ENCODE measurements around the gene FARSA. TPM values are rescaled to one million over a fixed set of nuclear protein-coding genes. Genes with fewer than 3 reads are reported as not detected.

Gene FARSA
- total RNA-seq, 6 experiments from 2014 or later, result 87.8 to 101 (median 90.4) TPM

GRCh38 chr19:12882589-12882988 is 50.9 kb downstream of the FARSA start:
- peaks cover 11% of the 10 kb centered on the region for H3K9me3 Mint-ChIP-seq
- H3K27ac Mint-ChIP-seq, result no peak overlapping the region
- no peaks in the 10 kb centered on the region for H3K36me3 Mint-ChIP-seq (ENCODE audit: low read depth)

GRCh38 chr19:12881172-12881808 is 52.2 kb downstream of the FARSA start, which contains the start of gene DNASE2:
DNASE2 (minus strand) TSS chr19:12881449; CDS start chr19:12881375, 74 bp downstream.
- no peaks in the 10 kb centered on the region; the same call in 1 of the 2 replicates for H3K27me3 Mint-ChIP-seq (ENCODE audit: insufficient read depth)
- H3K9me3 Mint-ChIP-seq, result peaks cover 11% of the 10 kb centered on the region
- TF ChIP-seq CTCF (IDR thresholded peaks at IDR 0.05), result no peak
- peak; percentile 86 for DNase-seq
- peak within 1 kb of the TSS; percentile 93 for H3K4me3 Mint-ChIP-seq
- H3K27ac Mint-ChIP-seq, result peak within 1 kb of the TSS; percentile 78
- H3K36me3 Mint-ChIP-seq (ENCODE audit: low read depth), result no peaks in the 10 kb centered on the region
- H3K4me1 Mint-ChIP-seq (ENCODE audit: low read depth), result 0 out of 2 replicates have a peak, but pooled peaks cover 6% of the 10 kb centered on the region

More at GRCh38 chr19:12882589-12882988, 50.9 kb downstream of the FARSA start:
- TF ChIP-seq CTCF (IDR thresholded peaks at IDR 0.05), result no peak
- no peak for DNase-seq
- Mint-ChIP-seq H3K27me3 (ENCODE audit: insufficient read depth) (peaks cover 3% of the 10 kb centered on the region; the same call in 1 of the 2 replicates), H3K4me1 (ENCODE audit: low read depth) (0 out of 2 replicates have a peak, but pooled peaks cover 6% of the 10 kb centered on the region), H3K4me3 (peak overlapping the region; percentile 93; the same call in 1 of the 2 replicates)

GRCh38 chr19:12880551-12881171 is 52.9 kb downstream of the FARSA start:
- Mint-ChIP-seq H3K4me3 (peak overlapping the region; percentile 93), H3K27ac (peak overlapping the region; percentile 78), H3K4me1 (ENCODE audit: low read depth) (0 out of 2 replicates have a peak, but pooled peaks cover 6% of the 10 kb centered on the region), H3K36me3 (ENCODE audit: low read depth) (no peaks in the 10 kb centered on the region), H3K27me3 (ENCODE audit: insufficient read depth) (no peaks in the 10 kb centered on the region; the same call in 1 of the 2 replicates), H3K9me3 (peaks cover 11% of the 10 kb centered on the region)
- no peak for DNase-seq
- TF ChIP-seq CTCF (IDR thresholded peaks at IDR 0.05), result no peak

GRCh38 chr19:12875086-12875485 is 58.4 kb downstream of the FARSA start:
- peaks cover 15% of the 10 kb centered on the region for H3K9me3 Mint-ChIP-seq
- DNase-seq, result no peak
- TF ChIP-seq CTCF (IDR thresholded peaks at IDR 0.05), result no peak
- H3K27ac Mint-ChIP-seq, result no peak overlapping the region
- no peaks in the 10 kb centered on the region for H3K4me1 Mint-ChIP-seq (ENCODE audit: low read depth)
- peaks cover 12% of the 10 kb centered on the region for H3K36me3 Mint-ChIP-seq (ENCODE audit: low read depth)
- H3K27me3 Mint-ChIP-seq (ENCODE audit: insufficient read depth), result peaks cover 4% of the 10 kb centered on the region
- no peak overlapping the region for H3K4me3 Mint-ChIP-seq

GRCh38 chr19:12873891-12874745 is 59.4 kb downstream of the FARSA start:
- Mint-ChIP-seq H3K36me3 (ENCODE audit: low read depth) (peaks cover 12% of the 10 kb centered on the region), H3K27me3 (ENCODE audit: insufficient read depth) (peaks cover 4% of the 10 kb centered on the region), H3K27ac (no peak overlapping the region), H3K4me3 (no peak overlapping the region), H3K9me3 (peaks cover 15% of the 10 kb centered on the region), H3K4me1 (ENCODE audit: low read depth) (no peaks in the 10 kb centered on the region)
- TF ChIP-seq CTCF (IDR thresholded peaks at IDR 0.05), result no peak
- DNase-seq, result no peak

Data from HFFc6 (cell line).